NCI-H1105 treated with DMSO at 0.1 percent for 48 hours (cell line): ENCODE results near the gene TRAPPC13.
"Not testable (repeated sequence)": the region's sequence is repeated elsewhere in the genome, so short reads cannot be mapped to it uniquely, and the experiment has no call there.

ENCODE experiments used
- DNase-seq: peaks from one replicate; lab custom pipeline; 2025; lab: John Stamatoyannopoulos, UW

Gene TRAPPC13

DNA sequence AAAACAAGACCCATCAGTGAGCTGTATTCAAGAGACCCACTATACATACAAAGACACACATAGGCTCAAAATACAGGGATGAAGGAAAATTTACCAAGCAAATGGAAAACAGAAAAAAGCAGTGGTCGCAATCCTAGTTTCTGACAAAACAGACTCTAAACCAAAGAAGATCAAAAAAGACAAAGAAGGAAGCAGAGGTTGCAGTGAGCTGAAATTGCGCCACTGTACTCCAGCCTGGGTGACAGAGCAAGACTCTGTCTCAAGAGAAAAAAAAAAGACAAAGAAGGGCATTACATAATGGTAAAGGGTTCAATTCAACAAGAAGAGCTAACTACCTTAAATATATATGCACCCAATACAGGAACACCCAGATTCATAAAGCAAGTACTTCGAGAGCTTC is 51.2 kb downstream of the TRAPPC13 start:
- not testable (repeated sequence) for DNase-seq

GRCh38 chr5:65682148-65682547 is 57.3 kb downstream of the TRAPPC13 start:
- DNase-seq, result no peak

DNA sequence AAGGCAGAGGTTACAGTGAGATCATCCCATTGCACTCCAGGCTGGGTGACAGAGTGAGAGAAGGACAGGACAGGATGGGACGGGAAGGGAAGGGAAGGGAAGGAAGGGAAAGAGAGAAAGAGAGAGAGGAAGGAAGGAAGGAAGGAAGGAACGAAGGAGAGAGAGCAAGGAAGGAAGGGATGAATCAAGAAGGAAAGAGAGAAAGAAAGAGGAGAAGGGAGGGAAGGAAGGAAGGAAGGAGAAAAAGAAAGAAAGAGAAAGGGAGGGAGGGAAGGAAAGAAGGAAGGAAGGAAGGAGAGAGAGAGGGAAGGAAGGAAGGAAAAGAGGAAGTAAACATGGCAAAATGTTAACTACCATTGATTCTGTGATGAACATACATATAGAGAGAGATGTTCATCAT is 68.3 kb downstream of the TRAPPC13 start:
- no peak for DNase-seq

DNA sequence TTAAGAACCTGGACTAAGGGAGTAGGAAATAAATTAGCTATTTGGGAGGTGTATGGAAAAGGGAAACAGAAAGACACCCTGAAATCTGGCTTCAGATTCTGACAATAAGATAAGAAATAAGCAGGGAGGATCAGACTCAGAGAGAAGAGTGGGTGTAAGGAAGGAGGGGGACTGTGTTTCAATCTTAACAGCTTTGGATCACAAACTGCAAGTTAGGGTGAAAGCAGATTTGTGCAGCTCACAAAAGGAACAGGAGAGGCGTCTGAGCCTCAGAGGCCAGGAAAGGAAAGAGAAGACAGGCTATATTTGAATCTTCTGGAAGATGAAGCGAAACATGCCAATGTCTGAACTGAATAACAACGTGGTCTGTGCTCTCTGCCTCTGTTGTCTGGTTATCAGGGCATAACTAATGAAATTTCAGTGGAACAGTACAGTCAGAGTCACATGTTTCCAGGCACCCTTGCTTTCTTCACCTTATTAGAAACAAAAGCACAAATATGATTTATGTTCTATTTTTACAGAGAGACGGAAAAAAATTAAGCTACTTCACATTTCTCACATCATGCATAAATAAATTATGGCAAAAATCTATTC is 70.4 kb downstream of the TRAPPC13 start:
- DNase-seq, result no peak

- DNase-seq, result no peak
These were observed 71.1 kb downstream of the TRAPPC13 start for GRCh38 chr5:65695896-65696295.

- no peak for DNase-seq
These were observed 72.1 kb downstream of the TRAPPC13 start for GRCh38 chr5:65696892-65697291.

DNA sequence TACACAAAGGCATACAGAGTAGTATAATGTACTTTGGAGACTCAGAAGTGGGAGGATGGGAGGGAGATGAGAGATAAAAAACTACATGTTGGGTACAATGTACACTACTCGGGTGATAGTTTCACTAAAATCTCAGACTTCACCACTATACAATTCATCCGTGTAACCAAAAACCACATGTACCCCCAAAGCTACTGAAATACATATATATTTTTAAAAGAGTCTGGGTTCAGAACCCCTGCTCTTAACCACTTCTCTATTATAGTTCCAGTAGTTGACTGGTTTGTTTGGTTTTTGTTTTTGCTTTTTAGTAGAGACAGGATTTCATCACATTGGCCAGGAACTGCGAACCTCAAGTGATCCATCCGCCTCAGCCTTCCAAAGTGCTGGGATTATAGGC is 74.5 kb downstream of the TRAPPC13 start:
- no peak for DNase-seq

- no peak for DNase-seq
These were observed 77.2 kb downstream of the TRAPPC13 start for GRCh38 chr5:65702036-65702435.

DNA sequence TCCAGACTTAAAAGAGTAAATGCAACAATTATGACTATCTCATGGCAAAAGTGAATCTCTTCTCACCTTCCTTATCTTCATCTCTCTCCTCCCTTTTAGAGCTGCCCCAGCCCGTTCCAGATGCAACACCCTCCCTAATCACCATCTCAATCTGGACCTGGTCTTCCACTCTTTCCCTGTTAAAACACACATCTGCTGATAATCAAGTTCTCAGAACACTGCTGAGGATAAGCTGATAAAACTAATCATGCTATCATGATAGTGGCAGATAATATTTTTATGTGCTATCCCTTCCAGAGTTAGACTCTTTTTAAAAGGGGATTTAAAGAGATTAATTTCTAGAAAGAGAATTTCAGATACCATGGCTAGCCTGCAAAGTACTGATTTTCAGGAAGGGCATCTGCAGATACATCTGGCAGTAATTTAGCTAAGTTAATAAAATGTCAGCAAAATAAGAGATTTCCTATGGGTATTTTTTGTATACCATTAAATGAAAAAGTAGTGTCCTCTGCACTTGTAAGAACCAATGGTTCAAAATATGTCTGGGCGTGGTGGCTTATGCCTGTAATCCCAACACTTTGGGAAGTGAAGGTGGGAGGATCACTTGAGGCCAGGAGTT is 79.9 kb downstream of the TRAPPC13 start:
- no peak for DNase-seq

DNA sequence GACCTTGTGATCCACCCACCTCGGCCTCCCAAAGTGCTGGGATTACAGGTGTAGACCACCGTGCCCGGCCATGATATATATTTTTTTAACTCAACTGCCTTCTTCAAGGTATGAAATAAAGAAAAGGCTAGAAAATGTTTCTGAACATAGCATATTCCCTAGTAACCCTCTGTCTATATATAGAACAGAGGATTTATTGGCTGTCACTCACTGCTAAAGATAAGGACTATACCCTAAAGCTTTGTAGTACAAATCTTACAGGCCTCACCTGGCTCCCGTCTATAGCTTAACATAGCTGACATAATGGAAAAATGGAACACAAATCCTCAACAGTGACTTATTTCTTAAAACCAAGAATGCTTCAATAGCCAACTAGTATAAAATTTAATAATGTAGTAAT is 82.8 kb downstream of the TRAPPC13 start:
- DNase-seq, result no peak

GRCh38 chr5:65708145-65708544 is 83.3 kb downstream of the TRAPPC13 start:
- no peak for DNase-seq
